ENCODE data around the gene MYCN. TPM values are rescaled to one million over a fixed set of nuclear protein-coding genes. Genes with fewer than 3 reads are reported as not detected.
A peak's percentile ranks its signal among the peaks of the same experiment; 100 is the strongest.

Gene MYCN
- total and polyA plus RNA-seq, 2 of the 4 experiments (the other 2 are of a cell fraction): not detected

DNA sequence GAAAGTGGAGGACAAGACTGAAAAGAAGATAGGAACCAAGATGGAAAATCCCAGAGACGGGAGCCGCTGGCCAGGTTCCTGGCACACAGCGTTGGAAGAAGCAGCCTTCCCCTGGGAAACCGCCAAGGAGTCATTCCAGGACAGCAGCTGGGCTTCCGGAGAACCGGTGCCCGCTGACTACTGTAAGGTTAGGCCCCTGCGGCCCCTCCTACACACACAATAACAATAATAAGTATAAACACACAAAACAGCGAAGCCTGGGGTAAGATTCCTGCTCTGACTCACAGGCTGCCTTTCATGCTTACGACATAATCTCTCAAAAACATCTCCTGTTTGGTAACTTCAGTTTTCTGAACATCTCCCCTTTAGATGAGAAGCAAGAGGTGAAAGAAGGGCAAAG lies 28.1 kb upstream of the MYCN start:
- H2AK9ac ChIP-seq (replicated peaks; ENCODE audit: low read depth, low read length, poor library complexity): no peak overlapping the region
- no peaks in the 10 kb centered on the region for H4K20me1 ChIP-seq (ENCODE audit: insufficient read depth, low read length)
- no peak overlapping the region for H2BK120ac ChIP-seq (ENCODE audit: low read depth, low read length)
- no peaks in the 10 kb centered on the region for H3K36me3 ChIP-seq (ENCODE audit: control insufficient read depth, insufficient read depth, low read length)
- dilution Hi-C loops (cut with HindIII; ENCODE audit: low sequenced_read_pairs, unreplicated experiment): no loop called here
- H3K56ac ChIP-seq (ENCODE audit: extremely low read depth, insufficient read depth, low read length): no peak overlapping the region
- H3K4ac ChIP-seq (ENCODE audit: low read depth, low read length): no peak overlapping the region
- H2BK15ac ChIP-seq (ENCODE audit: low read depth, low read length): no peak overlapping the region
- no peak overlapping the region for H4K8ac ChIP-seq (ENCODE audit: low read depth in 2 of 2, low read length in 2 of 2)
- H2BK20ac ChIP-seq (ENCODE audit: low read depth, low read length): no peak overlapping the region
- in situ Hi-C loops (cut with MboI; ENCODE audit: low sequenced_read_pairs): no loop called here
- peaks cover 19% of the 10 kb centered on the region for H3K9me3 ChIP-seq (ENCODE audit: control insufficient read depth, insufficient read depth, low read length)
- DNase-seq (peak; percentile 1), ATAC-seq (ENCODE audit: low read depth) (no peak)
- H3K27ac ChIP-seq (ENCODE audit: insufficient read depth, low read length): no peak overlapping the region
- no peak overlapping the region for H2AFZ ChIP-seq (replicated peaks; ENCODE audit: low read length, poor library complexity)
- no peak overlapping the region for H2BK5ac ChIP-seq (ENCODE audit: low read depth, low read length, poor library complexity, severe bottlenecking)
- no peak overlapping the region for H3K18ac ChIP-seq (ENCODE audit: low read depth, low read length)
- TF ChIP-seq MAZ (IDR thresholded peaks at IDR 0.05; ENCODE audit: borderline replicate concordance, low read depth, low read length) (no peak), BHLHE40 (IDR thresholded peaks at IDR 0.05; ENCODE audit: low read depth, low read length) (no peak), POLR2A (IDR thresholded peaks at IDR 0.05; ENCODE audit: low read depth, low read length) (no peak), RAD21 (IDR thresholded peaks at IDR 0.05; ENCODE audit: low read length) (no peak), CHD1 (IDR thresholded peaks at IDR 0.05; ENCODE audit: low read depth, low read length) (no peak), SMC3 (IDR thresholded peaks at IDR 0.05; ENCODE audit: low read depth, low read length) (no peak), MAFK (IDR thresholded peaks at IDR 0.05; ENCODE audit: low read depth, low read length) (no peak), MXI1 (IDR thresholded peaks at IDR 0.05; ENCODE audit: borderline replicate concordance, low read depth, low read length) (no peak), RFX5 (IDR thresholded peaks at IDR 0.05; ENCODE audit: low read depth, low read length) (no peak), RCOR1 (IDR thresholded peaks at IDR 0.05; ENCODE audit: insufficient replicate concordance, low read length) (no peak), NFE2L2 (IDR thresholded peaks at IDR 0.05; ENCODE audit: low read depth, low read length) (no peak), CEBPB (IDR thresholded peaks at IDR 0.05; ENCODE audit: low read depth, low read length) (no peak), FOS (IDR thresholded peaks at IDR 0.05; ENCODE audit: low read depth, low read length) (no peak)
- TF ChIP-seq, protein P1, sequence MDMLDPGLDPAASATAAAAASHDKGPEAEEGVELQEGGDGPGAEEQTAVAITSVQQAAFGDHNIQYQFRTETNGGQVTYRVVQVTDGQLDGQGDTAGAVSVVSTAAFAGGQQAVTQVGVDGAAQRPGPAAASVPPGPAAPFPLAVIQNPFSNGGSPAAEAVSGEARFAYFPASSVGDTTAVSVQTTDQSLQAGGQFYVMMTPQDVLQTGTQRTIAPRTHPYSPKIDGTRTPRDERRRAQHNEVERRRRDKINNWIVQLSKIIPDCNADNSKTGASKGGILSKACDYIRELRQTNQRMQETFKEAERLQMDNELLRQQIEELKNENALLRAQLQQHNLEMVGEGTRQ (IDR thresholded peaks at IDR 0.05; ENCODE audit: low read depth, low read length): no peak
- TF ChIP-seq, protein P2, sequence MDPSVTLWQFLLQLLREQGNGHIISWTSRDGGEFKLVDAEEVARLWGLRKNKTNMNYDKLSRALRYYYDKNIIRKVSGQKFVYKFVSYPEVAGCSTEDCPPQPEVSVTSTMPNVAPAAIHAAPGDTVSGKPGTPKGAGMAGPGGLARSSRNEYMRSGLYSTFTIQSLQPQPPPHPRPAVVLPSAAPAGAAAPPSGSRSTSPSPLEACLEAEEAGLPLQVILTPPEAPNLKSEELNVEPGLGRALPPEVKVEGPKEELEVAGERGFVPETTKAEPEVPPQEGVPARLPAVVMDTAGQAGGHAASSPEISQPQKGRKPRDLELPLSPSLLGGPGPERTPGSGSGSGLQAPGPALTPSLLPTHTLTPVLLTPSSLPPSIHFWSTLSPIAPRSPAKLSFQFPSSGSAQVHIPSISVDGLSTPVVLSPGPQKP (IDR thresholded peaks at IDR 0.05; ENCODE audit: borderline replicate concordance, low read depth, low read length): no peak
- TF ChIP-seq, protein P3, sequence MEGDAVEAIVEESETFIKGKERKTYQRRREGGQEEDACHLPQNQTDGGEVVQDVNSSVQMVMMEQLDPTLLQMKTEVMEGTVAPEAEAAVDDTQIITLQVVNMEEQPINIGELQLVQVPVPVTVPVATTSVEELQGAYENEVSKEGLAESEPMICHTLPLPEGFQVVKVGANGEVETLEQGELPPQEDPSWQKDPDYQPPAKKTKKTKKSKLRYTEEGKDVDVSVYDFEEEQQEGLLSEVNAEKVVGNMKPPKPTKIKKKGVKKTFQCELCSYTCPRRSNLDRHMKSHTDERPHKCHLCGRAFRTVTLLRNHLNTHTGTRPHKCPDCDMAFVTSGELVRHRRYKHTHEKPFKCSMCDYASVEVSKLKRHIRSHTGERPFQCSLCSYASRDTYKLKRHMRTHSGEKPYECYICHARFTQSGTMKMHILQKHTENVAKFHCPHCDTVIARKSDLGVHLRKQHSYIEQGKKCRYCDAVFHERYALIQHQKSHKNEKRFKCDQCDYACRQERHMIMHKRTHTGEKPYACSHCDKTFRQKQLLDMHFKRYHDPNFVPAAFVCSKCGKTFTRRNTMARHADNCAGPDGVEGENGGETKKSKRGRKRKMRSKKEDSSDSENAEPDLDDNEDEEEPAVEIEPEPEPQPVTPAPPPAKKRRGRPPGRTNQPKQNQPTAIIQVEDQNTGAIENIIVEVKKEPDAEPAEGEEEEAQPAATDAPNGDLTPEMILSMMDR (conservative IDR thresholded peaks at IDR 0.05; ENCODE audit: low read depth, low read length): no peak
- ChIA-PET POLR2A (ENCODE audit: unreplicated experiment) (no interaction called here), CTCF (no interaction called here)
- intact Hi-C loops (cut with micrococcal nuclease): no loop called here
- H3K9ac ChIP-seq (ENCODE audit: low read depth, low read length): no peak overlapping the region
- BruUV-seq (replicated peaks): no TSS peak
- H2AK5ac ChIP-seq (ENCODE audit: low read depth, low read length): no peak overlapping the region
- H3K27me3 ChIP-seq (ENCODE audit: control insufficient read depth, insufficient read depth, low read length): no peaks in the 10 kb centered on the region
- no peaks in the 10 kb centered on the region for H3K4me1 ChIP-seq (ENCODE audit: control insufficient read depth, insufficient read depth, low read length)
- WGBS, 2 experiments (ENCODE audit: extremely low coverage in 2 of 2, insufficient read length in 1 of 2): 30% methylated on average over 2 of the region's 10 CpGs; no CpG with 5 or more reads in 1 of the 2 experiments
- no peak overlapping the region for H4K91ac ChIP-seq (ENCODE audit: insufficient read depth, low read depth, low read length)
- H3K9me1 ChIP-seq (ENCODE audit: insufficient read depth, low read length): no peaks in the 10 kb centered on the region
- H3K79me1 ChIP-seq (ENCODE audit: low read depth in 1 of 2, low read length in 2 of 2): no peaks in the 10 kb centered on the region
- H3K14ac ChIP-seq (replicated peaks; ENCODE audit: low read depth, low read length): no peak overlapping the region
- H3K23ac ChIP-seq (ENCODE audit: low read depth, low read length): no peak overlapping the region
- no peak overlapping the region for H3K4me3 ChIP-seq (ENCODE audit: insufficient read depth, low read depth, low read length)
- H4K5ac ChIP-seq (ENCODE audit: low read depth, low read length): no peak overlapping the region
- H3K4me2 ChIP-seq (ENCODE audit: low read depth, low read length): no peak overlapping the region
